GM21367 (cell line): ENCODE measurements around the gene LOXL1.

Experiments used
- ATAC-seq: cut with Tn5 transposase; IDR thresholded peaks from one replicate; pipeline ENCODE4 v1.9.1; 2021; ENCODE audit not compliant: unreplicated experiment

LOXL1 gene

GRCh38 chr15:73899197-73900094 lies 26.8 kb upstream of the LOXL1 start:
- ATAC-seq, result no peak

DNA sequence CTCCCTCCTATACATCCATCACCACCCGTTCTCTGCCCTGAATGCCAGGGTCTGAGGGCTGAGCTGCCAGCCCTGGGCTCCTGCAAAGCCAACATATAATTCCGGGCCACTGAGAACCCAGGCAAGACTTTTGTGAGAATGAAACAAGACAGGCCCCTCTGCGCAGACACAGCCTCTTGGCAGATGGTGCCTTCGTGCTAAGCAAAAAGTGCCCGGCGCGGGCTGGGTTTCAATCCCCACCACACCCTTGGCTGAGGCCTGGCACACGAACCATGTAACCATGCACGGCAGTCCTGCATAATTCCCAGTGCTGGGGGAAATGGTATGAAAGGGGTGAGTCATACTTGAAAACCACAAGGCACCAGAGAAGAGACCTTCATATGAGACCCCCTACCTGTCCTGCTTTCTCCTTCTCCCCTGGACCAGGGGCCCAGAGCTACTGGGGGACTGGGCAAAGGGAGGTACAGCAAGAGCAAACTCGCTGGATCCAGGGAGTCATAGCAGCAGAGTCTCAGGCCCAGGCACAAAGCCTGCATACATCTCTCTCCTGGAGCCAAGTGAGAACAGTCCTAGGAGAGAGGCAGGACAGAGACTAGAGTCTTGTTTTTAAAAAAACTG lies 26.1 kb upstream of the LOXL1 start:
- no peak for ATAC-seq

DNA sequence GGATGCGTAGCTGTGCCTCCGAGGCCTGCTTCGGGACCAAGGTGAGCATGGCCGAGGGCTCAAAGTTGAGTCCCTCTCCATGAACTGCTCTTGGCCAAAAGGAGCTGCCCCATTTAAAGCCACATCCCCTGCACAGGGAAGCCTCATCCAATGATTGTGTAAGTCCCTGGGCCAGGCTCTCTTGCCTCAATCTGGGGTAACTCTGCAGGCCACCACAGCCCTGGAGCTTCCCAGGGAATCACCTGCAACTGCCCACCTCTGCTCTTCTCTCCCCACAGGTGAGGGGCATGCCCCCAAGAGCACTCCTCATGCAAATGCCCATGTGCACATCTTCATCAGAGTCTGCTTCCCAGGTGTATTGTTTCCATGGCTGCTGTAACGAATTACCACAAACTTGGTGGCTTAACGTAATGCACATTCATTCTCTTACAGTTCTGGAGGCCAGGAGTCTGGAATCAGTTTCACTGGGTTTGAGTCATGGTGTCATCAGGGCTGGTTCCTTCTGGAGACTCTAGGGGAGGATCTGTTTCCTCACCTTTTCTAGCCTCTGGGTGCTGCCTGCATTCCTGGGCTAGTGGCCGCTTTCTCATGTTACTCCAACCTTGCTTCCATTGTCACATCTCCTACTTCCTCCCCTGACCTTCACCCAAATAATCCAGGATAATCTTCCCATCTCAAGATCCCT lies 25.0 kb upstream of the LOXL1 start:
- ATAC-seq, result no peak

- no peak for ATAC-seq
Measured at GRCh38 chr15:73902121-73903020, 23.9 kb upstream of the LOXL1 start.

- no peak for ATAC-seq
Measured at GRCh38 chr15:73904026-73904815, 22.0 kb upstream of the LOXL1 start.

DNA sequence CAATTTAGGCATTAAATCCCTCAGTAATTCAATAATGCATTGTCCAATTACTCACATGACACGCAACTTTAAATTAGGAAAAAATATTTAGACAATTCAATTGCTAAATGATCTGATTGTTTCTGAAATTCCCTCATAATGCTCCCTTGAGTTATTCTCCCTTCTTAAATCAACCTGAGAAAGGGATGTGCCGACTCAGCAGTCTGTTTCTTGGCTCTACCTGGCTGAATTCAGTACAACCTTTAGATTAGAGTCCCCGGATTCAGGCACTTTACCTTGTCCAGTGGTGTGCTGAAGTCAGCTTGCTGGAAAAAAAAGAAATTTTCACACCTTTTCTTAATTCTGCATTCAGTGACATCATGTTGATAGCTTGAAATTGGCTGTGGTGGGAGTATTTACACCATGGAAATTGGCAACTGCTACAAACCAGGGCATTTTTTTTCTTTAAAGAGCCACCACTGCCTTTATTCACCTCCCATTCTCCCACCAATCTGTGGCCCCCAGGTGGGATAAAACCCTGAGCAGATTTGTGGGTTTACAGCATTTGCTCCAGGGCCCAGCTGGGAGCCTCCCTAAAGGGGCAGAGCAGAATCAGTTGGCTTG lies 20.9 kb upstream of the LOXL1 start:
- ATAC-seq, result no peak

DNA sequence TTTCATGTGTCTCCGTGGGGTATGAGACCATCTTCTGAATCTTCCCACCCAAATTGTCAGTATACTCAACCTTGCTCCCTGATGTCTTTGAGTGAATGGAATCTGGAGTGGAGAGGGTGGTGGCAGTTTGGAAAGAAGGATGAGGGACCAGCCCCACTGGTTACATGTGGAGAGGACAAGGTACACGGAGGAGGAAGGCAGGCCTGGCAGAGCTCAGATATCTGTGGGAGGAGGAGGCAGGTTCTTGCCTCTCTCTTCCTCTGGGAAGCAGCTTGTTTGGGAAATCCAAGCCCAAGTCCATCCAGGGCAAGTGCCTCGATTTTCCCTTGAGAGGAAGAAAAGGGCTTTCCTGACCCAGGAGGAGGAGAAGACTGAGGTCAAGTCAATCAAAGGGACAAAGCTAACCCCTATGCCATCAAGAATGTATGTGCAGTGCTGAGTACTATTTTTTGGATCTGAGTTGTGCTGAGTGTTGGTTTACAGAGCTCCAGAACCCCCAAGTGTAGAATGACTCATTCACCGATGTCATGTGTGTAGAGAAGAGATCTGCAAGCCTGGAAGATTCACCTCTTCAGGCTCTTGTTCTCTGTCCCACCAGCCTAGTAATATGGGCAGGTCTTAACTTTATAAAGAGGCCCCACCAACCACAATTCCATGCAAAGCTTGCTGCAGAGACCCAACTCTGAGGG lies 19.8 kb upstream of the LOXL1 start:
- ATAC-seq, result no peak

DNA sequence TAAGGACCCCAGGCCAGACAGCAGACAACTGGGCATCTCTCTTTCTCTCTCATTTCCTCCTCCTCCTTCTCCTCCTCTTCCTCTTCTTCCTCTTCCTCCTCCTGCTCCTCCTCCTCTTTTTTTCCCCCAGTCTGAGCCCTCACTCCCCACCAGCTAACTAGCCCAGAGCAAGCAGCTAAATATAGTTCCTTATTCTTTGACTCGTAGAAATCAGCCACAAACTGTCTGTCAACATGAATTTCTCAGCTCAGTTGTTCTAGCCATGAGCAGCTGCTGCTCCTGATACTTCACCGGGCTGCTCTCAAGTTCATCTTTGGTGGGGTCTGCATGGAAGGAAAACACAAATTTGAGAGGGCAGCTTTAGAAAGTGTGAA lies 19.2 kb upstream of the LOXL1 start:
- no peak for ATAC-seq

DNA sequence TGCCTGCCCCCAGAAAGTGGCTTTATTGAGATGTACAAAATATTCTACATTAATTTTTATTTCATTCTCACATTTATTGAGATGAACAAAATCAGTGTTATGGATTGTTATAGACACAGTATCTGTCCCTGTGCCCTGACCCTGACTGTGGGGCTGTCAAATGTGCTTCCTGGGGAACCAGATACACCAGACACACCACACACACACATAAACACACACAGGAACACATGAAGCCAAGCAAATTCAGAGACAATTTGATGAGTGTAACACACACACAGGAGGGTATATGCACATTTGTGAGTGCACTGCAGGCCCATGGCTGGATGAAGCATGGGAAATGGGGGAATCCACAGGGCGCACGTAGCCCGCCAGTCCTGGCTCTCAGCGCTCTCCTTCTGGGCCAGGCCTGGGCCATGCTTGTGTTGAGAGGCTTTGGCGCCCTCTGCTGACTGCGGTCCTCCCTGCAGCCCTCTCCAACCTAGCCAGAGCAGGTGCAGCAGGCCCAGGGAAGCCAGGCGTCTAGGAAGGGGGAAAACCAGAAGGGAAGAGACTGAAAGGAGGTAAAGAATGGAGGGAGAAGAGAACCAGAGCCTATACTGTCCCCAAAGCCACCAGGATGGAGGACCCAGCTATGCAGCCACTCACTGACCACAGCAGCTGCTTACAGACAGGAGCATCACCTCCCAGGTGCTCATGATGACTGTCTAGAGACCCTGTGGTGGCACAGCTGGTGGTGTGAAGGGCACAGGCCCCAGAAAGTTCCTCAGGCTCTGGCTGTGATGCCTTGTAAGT lies 18.0 kb upstream of the LOXL1 start:
- peak; percentile 49 for ATAC-seq

- no peak for ATAC-seq
Measured at GRCh38 chr15:73908822-73909122, 17.5 kb upstream of the LOXL1 start.

- no peak for ATAC-seq
Measured at GRCh38 chr15:73909651-73910050, 16.6 kb upstream of the LOXL1 start.

DNA sequence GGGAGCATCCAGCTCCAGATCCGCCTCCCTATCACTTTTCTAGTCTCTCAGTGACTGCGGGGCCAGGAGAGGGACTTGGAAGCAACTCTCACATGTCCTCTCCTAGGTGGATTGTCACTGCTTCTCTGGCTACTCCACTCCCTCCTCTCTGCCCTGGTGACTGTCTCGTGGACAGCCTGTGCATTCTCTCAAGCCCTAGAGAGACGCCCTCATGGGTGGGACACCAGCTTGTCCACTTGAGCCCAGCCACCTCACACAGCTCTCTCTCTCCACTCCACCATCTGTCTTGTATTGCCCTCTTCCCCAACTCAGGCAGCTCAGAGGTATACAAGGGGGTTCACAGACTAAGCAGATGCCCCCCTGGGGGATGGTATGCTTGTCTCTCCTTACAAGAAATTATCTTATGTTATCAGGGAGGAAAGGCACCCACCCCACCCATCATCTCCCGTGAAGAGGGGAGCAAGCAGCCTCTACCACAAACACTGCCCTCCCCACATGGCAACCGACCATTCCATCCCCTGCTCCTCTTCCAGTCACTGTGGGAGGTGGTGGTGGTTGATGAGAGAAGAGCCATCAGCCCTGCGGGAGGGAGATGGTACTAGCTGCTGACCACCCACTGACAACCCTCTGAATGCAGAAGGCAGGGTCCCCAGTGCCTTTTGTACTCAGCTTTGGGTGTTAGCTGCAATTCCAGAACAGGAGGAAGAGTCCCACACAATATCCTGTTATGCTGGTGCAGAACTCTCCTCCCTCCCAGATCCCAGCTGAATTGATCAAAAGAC lies 15.5 kb upstream of the LOXL1 start:
- no peak for ATAC-seq

DNA sequence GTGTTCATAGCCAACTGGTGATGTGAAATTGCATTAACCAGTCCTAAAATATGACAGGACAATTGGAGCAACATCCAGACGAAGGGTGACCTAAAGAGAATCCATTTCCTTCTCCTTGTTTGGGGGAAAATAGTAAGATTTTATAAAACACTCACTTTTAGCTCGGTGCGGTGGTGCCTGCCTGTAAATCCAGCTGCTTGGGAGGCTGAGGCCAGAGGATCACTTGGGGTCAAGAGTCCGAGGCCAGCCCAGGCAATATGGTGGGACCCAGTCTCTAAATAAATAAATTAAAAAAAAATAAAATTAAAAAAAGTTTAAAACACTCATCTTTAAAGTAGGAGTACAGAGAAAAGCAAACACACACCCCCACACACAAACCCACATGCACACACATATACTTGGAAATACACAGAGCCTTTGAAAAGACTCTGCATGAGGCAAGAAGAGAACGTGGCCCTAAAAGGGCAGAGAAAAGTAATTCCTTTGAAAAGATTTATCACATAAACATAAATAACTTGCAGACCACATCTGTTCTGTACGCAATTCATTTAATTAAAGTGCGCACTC lies 14.1 kb upstream of the LOXL1 start:
- no peak for ATAC-seq

GRCh38 chr15:73914145-73914544 lies 12.1 kb upstream of the LOXL1 start:
- no peak for ATAC-seq

DNA sequence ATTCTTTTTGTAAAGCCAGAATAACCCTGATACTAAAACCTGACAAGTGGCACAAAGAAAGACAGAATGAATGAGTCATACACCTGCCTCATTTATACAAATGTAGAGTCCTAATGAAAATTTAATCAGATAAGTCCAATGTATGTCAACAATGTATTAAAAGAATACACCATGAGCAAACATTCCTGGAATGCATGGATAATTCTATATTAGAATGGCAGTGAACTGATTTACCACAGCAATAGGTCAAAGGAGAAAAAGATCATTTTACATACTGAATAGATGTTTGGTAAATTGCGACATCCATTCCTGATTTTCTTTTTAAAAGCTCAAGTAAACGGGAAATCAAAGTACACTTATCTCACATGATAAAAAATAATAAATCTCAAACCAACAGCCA lies 11.2 kb upstream of the LOXL1 start:
- no peak for ATAC-seq

GRCh38 chr15:73918784-73919183 lies 7.5 kb upstream of the LOXL1 start:
- ATAC-seq, result no peak

GRCh38 chr15:73919706-73920105 lies 6.6 kb upstream of the LOXL1 start:
- ATAC-seq, result no peak
